Stimulated activated CD8-positive, alpha-beta memory T cell treated with anti-CD3 and anti-CD28 coated beads, Interleukin-7, amount 100 ng/mL, for 4 hours (primary cell): ENCODE data around the gene NUTF2.
"Not testable (repeated sequence)": the region's sequence is repeated elsewhere in the genome, so short reads cannot be mapped to it uniquely, and the experiment has no call there.

ENCODE experiments used
- DNase-seq, 2 donors: peaks; one replicate each; pipeline ENCODE4 v3.0.0-alpha.2; 2020; ENCODE audit warnings: low read depth in 2 of 2

Gene NUTF2

DNA sequence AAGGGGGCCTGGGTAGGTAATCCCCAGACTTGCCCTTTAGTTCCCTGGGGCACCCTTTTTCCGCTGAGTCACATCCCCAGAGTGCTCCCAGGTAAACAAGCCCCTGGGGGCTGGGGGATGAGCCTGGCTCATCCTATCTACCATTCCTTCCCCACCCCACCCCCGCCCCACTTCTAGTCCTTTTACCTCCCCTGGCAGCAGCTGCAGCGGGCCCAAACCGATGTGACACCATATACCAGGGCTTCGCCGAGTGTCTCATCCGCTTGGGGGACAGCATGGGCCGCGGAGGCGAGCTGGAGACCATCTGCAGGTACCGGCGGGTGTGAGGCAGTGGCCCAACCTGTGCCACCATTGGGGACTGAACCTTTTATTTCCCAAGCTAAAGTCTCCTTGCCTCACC lies 38.8 kb downstream of the NUTF2 start:
- no peak for DNase-seq

GRCh38 chr16:67885976-67886375 lies 39.2 kb downstream of the NUTF2 start:
- DNase-seq, result no peak

- no peak for DNase-seq
Measured at GRCh38 chr16:67886387-67886786, 39.7 kb downstream of the NUTF2 start.

GRCh38 chr16:67888331-67888730 lies 41.6 kb downstream of the NUTF2 start:
- no peak for DNase-seq

- DNase-seq, result no peak
Measured at GRCh38 chr16:67892375-67892774, 45.6 kb downstream of the NUTF2 start.

DNA sequence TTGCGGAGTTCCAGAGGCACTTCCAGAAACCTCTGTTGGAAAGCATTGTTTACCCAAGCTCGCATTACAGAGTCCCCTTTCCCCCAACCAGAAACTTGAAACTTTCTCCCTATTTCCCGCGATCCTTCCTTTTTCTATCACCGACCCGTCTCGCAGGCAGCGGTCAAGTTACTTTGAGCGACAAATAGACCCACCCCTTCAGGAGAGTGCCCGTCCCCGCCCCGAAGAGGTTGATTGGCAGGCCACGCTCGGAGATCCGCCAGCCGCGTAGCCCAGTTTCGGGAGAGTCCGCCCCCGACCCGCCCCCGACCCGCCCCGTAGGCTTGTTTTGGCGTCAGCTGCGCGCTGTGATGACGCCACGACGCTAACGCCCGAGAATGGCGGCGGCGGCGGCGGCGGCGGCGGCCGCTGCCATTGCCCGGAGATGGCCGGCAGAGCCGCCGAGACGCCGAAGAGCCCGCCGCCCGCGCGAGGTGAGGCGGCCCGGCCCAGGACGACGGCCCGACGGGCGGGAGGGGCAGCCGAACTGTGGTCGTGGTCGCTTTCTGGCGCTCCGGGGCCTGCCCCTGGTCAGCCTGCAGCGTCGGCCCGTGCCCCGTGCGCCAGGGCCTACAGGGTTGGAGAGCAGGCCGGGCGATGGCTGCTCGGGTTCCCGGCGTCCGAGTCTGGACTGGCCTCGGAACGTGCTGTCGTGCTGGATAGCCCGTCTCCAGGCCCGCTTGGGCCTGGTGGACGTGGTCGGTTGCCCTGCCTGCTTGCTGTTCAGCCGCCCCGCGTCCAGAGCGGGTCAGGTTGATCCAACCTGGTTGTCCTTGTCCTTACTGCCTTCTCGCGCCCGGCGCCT lies 46.4 kb downstream of the NUTF2 start, which contains the start of gene PSKH1:
Gene PSKH1, plus strand, starts transcription at position 356 of the 844 bp plus-strand sequence. CDS start 15,496 bp downstream, outside the sequence.
- peak; percentile 89 to 91 for DNase-seq

DNA sequence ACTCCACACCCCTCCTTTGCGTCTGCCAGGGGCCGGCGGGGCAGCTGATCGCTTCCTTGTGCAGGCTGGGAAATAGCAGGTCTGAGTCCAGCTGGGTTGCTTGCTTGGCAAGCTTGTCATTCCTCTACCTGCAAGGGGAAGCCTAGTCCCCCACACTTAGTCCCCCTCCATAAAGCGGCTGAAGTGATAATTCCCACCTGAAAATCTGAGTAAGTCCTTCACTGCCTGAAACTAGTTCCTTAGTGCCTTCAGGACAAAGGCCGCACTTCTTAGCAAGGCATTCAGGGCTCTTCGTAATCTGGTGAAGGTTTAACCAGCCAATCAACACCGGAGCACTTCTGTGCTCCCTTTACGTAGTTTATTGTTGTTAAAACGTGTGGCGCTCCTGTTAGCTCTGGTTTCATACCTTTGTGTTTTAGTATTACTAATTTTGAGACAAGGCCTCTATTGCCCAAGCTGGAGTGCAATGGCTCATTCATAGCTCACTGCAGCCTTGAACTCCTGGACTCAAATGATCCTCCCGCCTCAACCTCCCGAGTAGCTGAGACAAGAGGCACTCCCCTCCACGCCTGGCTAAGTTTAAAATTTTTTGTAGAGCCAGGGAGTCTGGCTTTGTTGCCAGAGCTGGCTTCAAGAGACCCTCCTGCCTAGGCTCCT lies 47.1 kb downstream of the NUTF2 start:
- DNase-seq, result no peak

DNA sequence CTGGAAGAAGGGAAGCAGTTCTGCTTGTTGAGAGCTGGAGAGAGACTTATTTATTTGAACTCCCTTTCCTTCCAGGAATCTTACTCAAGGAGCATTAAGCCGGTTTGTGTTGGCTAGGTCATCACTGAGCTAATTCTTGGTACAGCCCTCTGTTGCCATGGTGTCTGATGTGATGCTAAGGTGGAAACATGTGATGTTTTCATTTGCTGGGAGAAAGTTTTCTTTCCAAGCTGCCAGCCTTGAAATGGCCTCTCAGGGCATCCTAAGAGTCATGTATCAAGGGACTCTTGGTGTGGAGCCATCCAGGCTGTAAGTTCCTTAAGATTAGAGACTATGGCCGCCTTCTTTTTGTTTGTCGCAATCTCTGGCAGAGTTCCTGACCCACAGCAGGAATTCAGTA lies 50.5 kb downstream of the NUTF2 start:
- no peak for DNase-seq

DNA sequence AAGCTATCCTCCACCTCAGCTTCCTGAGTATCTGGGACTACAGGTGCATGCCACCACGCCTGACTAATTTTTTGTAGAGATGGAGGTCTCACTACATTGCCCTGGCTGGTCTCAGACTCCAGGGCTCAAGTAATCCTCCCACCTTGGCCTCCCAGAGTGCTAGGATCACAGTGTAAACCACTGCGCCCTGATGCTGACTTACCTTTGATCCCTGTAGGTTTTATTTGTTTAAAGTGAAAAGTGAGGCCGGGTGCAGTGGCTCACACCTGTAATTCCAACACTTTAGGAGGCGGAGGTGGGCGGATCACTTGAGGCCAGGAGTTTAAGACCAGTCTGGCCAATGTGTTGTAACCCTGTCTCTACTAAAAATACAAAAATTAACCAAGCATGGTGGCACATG lies 55.0 kb downstream of the NUTF2 start:
- DNase-seq, result no peak

DNA sequence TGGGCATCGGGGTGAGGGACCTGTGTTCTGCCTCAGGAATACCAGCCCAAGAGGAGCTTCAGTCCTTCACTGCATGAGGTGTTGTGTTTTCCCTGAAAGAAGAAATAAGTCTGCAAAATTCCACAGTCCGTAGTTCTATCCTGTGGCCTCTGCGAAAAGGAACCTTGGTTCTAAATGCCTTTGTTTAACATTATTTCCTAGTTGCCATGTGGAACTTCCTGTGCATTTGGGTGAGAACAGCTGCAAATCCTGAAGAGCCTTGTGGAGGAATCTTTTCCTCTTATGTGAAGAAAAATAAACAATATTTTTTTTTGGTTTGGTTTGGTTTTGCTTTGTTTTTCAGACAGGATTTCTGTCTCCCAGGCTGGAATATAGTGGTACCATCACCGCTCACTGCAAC lies 56.1 kb downstream of the NUTF2 start:
- DNase-seq, result no peak

DNA sequence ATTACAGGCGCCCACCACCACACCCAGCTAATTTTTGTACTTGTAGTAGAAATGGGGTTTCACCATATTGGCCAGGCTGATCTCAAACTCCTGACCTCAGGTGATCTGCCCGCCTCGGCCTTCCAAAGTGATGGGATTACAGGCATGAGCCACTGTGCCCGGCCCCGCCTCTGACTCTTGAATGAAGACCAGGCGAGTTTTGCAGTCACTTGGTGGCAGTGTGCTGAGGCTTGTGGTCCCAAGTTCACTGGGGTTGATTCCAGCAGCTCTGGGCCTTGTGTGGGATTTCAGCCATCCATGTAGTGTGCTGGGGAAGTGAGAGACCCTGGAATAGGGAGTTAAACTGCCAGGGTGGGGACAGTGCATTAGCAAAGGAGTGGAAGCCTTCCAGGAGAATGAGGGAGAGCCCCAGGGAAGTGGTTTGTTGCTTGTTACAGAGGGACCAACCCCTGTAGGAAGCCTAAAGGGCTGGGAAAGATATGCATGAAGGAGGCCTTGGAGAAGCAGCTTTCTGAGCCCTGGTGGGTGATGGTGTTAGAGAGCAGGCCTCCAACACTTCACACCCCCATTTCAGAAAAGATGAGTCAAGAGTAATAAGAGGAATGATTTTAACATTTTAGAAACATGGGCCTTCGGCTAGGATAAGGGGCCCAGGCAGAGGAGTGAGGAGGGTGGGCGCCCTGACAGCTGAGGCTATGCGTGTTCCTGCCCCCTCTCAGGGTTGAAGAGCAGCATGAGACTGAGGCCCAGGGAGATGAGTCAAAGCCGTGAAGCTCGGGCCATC lies 60.9 kb downstream of the NUTF2 start:
- DNase-seq, result no peak

DNA sequence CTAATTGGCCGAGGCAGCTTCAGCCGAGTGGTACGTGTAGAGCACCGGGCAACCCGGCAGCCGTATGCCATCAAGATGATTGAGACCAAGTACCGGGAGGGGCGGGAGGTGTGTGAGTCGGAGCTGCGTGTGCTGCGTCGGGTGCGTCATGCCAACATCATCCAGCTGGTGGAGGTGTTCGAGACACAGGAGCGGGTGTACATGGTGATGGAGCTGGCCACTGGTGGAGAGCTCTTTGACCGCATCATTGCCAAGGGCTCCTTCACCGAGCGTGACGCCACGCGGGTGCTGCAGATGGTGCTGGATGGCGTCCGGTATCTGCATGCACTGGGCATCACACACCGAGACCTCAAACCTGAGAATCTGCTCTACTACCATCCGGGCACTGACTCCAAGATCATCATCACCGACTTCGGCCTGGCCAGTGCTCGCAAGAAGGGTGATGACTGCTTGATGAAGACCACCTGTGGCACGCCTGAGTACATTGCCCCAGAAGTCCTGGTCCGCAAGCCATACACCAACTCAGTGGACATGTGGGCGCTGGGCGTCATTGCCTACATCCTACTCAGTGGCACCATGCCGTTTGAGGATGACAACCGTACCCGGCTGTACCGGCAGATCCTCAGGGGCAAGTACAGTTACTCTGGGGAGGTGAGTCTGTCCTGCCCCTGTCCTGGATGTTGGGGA lies 62.5 kb downstream of the NUTF2 start:
- DNase-seq, result no peak

- DNase-seq, result no peak
Measured at GRCh38 chr16:67910158-67910557, 63.4 kb downstream of the NUTF2 start.

- no peak for DNase-seq
Measured at GRCh38 chr16:67914758-67915495, 68.2 kb downstream of the NUTF2 start.

- DNase-seq, result not testable (repeated sequence)
Measured at GRCh38 chr16:67915496-67915769, 68.7 kb downstream of the NUTF2 start.

- DNase-seq, result no peak
Measured at GRCh38 chr16:67915831-67916723, 69.3 kb downstream of the NUTF2 start.

- DNase-seq, result no peak
Measured at GRCh38 chr16:67917140-67917851, 70.6 kb downstream of the NUTF2 start.

DNA sequence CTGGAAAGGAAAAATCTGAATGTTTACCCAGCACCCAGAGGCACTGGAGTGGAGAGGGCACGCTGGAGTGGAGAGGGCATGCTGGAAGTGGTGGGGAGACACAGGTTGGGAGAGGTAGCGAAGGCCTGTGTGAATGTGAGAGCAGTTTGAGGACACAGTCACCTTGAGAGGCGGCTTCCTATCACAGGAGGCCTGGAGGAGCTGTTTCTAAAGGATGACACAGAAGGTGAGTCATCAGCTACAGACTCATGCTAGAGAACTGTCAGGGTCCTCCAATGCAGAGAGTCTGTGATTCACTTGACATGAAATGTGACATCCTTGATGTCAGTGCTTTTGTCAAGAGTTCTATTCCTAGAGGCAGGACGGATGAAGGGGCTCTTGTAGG lies 71.1 kb downstream of the NUTF2 start:
- peak in 1 of 2 donors; percentile 37 for DNase-seq

DNA sequence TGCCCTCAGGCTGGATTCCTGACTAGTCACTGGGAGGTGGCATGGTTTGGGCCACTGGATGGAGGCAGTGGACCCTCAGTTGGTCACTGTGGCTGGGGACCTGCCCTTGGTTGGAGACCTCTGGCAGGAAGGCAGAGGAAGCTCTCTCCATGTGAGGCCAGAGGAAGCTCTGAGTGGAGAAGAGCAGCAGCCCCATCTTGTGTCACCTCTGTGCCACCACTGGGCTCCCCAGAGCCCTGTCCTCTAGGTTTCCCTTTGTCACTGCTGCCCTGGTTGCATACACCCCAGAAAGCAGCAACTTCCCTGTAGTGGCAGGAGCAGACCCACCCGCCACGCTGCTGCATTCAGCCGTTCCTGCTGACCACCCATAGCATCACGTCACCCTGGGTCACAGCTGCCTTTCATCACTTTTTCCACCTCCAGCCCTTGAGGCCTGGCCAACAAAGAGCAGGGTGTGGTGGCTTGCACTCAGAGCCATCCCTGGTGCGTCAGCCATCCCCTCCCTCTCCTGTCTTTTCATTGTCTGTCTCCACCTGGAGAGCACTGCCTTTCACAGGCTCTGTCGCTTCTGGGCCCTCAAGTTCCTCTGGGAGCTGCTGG lies 73.0 kb downstream of the NUTF2 start:
- DNase-seq, result no peak
